HUES48 (cell line): ENCODE measurements around the gene RASSF8.
A peak's percentile ranks its signal among the peaks of the same experiment; 100 is the strongest.
"Not testable (repeated sequence)": the region's sequence is repeated elsewhere in the genome, so short reads cannot be mapped to it uniquely, and the experiment has no call there.

Experiments
- H3K27ac ChIP-seq: one replicate; pipeline ENCODE4 v1.7.0; 2013; ENCODE audit warnings: low read depth, low read length, inconsistent platforms
- H3K27me3 ChIP-seq: 2 replicates; pipeline ENCODE4 v1.6.1; 2013; ENCODE audit warnings: mild to moderate bottlenecking, low read length; ENCODE audit not compliant: control insufficient read depth, insufficient read depth
- H3K36me3 ChIP-seq: 2 replicates; pipeline ENCODE4 v1.6.1; 2013; ENCODE audit warnings: low read length; ENCODE audit not compliant: control insufficient read depth, insufficient read depth
- H3K4me1 ChIP-seq: 2 replicates; pipeline ENCODE4 v1.6.1; 2013; ENCODE audit warnings: mild to moderate bottlenecking, low read length; ENCODE audit not compliant: control insufficient read depth, insufficient read depth
- H3K4me3 ChIP-seq: 2 replicates; pipeline ENCODE4 v1.5.1; 2013; ENCODE audit warnings: mild to moderate bottlenecking, low read depth, low read length
- H3K9ac ChIP-seq: 2 replicates; pipeline ENCODE4 v1.6.1; 2013; ENCODE audit warnings: mild to moderate bottlenecking, low read depth, low read length, moderate library complexity
- H3K9me3 ChIP-seq: 2 replicates; pipeline ENCODE4 v1.6.1; 2013; ENCODE audit warnings: low read length; ENCODE audit not compliant: control insufficient read depth, insufficient read depth

RASSF8 gene

DNA sequence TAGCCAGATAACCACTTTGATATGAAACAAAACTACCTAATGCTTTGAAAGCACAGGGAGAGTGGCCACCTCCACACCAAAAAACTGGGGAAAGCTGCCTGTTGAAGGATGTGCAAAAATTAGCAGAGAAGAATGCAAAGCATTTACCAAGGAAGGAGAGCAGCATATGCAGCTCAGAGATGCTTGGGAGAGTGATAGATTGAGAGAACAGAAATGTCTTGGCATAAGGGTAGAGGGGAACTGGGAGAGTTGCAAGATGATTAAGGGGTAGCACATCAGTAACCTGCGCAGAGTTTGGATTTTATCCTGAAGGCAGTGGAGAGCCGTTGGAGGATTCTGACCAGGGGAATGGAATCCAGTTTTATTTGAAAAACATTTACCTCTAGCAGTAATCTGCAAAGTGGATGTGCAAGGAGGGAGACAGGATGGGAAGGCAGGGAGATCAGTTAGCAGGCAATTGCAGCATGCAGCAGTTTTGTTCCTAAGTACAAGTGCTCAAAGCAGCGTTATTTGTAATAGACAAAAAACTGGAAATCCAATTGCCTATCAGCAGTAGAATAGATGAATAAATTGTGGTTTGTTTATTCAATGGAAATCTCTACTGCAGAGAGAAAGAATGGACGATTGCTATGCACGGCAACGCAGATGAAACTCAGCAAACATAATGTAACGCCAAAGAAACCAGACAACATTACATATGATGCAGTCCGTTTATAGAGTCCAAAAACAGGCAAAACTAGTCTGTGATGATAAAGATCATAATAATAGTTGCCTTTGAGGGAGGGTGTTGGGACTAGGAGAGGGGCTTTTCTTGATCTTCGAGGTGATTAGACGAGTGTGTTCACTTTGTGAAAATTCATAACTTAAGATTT is 84.9 kb downstream of the RASSF8 start:
- Histone ChIP-seq H3K36me3 (no peaks in the 10 kb centered on the region), H3K4me3 (no peak overlapping the region), H3K27me3 (no peaks in the 10 kb centered on the region), H3K9me3 (no peaks in the 10 kb centered on the region), H3K4me1 (peaks cover 48% of the 10 kb centered on the region), H3K27ac (no peak overlapping the region), H3K9ac (no peak overlapping the region)

DNA sequence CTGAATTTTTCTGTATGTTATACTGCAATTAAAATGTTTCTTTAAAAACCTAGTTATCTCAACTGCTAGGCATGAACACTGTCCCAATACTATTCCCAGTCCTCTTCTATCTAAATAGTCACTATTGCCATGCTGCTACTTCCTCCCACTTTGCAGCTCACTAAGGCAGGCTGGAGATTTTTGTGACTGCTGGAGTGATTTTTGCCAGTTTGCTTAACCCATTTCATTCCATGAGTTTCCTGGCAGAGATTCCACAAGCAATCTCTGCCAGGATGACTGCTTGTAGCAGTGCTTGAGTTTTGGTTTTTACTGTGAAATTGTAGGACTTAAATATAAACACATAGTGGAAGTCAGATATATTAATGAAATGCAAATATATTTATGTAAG is 85.5 kb downstream of the RASSF8 start:
- Histone ChIP-seq H3K27ac (no peak overlapping the region), H3K36me3 (no peaks in the 10 kb centered on the region), H3K4me3 (no peak overlapping the region), H3K9me3 (no peaks in the 10 kb centered on the region), H3K4me1 (peaks cover 45% of the 10 kb centered on the region), H3K27me3 (no peaks in the 10 kb centered on the region), H3K9ac (no peak overlapping the region)

DNA sequence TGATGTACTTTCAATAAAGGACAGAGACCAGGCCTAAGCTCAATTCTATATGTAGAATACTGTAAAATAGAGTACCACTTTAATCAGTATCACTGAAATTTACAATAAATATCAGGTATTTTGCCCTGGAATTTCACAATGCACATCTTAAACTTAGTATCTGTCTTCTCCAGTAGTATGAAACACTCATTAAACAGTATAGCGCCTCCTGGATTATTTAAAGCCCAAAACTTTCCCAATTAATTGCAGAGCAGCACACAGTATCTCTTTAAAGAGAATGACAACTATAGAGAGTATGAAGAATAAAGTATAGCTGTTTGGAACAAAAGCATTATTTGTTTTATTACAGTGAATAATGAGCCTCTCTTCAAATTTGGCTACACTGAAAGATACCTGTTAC is 86.1 kb downstream of the RASSF8 start:
- Histone ChIP-seq H3K27me3 (no peaks in the 10 kb centered on the region), H3K9ac (no peak overlapping the region), H3K9me3 (no peaks in the 10 kb centered on the region), H3K27ac (no peak overlapping the region), H3K4me3 (no peak overlapping the region), H3K4me1 (peaks cover 39% of the 10 kb centered on the region), H3K36me3 (no peaks in the 10 kb centered on the region)

DNA sequence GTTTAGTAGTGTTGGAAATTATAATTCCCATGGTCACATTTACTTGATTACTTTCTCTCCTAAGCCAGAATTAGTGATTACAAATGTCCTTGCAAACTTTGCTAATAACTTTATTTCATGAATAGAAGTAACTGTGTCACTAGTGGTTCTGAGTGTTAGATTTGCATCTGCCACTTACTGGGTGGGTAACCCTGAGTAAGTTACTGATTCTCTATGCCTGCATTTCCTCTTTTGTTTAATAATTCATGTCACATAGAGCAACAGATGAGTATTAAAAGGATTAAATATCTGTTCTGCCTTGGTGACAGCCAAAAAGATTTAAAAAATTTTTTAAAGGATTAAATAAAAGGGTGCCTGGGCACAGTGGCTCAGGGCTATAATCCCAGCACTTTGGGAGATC is 87.7 kb downstream of the RASSF8 start:
- H3K4me1 ChIP-seq: peaks cover 39% of the 10 kb centered on the region
- no peak overlapping the region for H3K9ac ChIP-seq
- no peaks in the 10 kb centered on the region for H3K9me3 ChIP-seq
- no peaks in the 10 kb centered on the region for H3K27me3 ChIP-seq
- no peak overlapping the region for H3K4me3 ChIP-seq
- H3K27ac ChIP-seq: no peak overlapping the region
- no peaks in the 10 kb centered on the region for H3K36me3 ChIP-seq

DNA sequence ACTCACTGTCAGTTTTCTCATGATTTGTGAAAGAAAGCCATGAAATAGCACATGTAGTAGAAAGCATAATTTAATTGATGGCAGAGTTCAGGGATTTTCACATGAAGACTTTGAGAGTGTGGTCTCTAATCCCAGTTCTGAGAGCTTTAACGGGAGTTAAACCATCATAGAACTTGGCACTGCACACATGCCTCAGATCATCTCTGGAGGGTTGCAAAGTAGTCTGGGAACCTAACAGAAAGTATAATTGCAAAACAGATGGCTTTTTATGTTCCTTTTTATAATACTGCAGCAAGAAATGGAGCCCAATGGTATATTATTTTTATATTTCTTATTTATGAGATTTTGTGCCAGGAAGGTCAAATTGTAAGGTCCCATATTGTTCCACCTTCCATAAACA is 88.4 kb downstream of the RASSF8 start:
- no peaks in the 10 kb centered on the region for H3K9me3 ChIP-seq
- H3K9ac ChIP-seq: no peak overlapping the region
- no peaks in the 10 kb centered on the region for H3K36me3 ChIP-seq
- peaks cover 39% of the 10 kb centered on the region for H3K4me1 ChIP-seq
- no peak overlapping the region for H3K4me3 ChIP-seq
- H3K27me3 ChIP-seq: no peaks in the 10 kb centered on the region
- H3K27ac ChIP-seq: no peak overlapping the region

DNA sequence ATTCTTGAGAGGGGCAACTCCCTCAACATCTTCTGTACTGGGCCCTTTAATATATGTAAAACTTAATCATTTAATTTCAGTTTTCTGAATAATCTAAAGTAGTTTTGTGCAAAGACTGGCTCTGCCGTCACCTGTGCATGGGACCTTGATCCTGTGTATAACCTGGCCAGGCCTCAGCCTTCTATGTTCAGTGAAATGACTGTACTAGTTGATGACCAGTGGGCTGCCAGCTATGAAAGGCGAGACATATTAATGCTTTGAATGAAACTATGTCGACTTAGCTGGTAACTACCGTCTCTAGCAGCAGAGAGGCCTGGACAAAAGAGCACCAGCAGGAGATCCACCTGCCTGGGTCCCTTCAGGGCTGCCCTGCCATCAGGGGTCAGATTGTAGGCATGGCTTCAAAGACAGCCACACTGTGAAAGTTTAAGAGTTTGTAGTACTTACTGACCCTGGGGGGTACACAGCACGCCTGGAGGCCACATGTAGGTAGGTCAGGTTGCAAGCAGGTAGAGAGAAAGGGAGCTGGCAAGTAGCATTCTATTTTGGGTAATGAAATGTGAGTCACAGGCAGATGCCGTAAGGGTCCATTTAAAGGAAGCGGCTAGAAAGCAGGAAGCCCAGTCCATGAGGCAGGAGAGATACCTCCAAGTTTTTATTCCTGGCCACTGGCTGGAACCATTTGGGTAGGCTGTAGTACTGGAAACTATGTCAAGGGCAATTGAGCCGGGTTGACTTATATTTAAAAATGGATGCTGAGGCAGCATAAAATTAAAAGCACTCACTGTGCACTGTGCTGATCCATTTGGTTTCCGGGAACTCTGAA is 89.1 kb downstream of the RASSF8 start:
- Histone ChIP-seq H3K4me1 (peaks cover 34% of the 10 kb centered on the region), H3K9me3 (no peaks in the 10 kb centered on the region), H3K27me3 (no peaks in the 10 kb centered on the region), H3K9ac (no peak overlapping the region), H3K36me3 (no peaks in the 10 kb centered on the region), H3K4me3 (no peak overlapping the region), H3K27ac (peak overlapping the region; percentile 31)

DNA sequence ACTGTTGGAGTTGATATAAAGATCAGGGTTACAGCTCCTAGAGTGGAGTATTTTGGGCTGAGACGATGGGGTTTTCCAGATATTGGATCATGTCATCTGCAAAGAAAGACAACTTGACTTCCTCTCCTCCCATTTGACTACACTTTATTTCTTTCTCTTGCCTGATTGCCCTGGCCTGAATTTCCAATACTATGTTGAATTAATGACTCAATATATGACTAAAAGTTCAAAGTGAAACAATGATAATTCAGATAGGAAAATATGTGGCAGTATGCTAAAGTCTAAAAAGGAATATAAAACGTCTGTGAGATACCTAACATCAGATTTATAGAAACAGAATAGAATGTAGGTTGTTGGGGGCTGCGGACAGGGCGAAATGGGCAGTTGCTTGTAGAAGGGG is 94.2 kb downstream of the RASSF8 start:
- peaks cover 20% of the 10 kb centered on the region for H3K4me1 ChIP-seq
- H3K9ac ChIP-seq: no peak overlapping the region
- no peaks in the 10 kb centered on the region for H3K9me3 ChIP-seq

DNA sequence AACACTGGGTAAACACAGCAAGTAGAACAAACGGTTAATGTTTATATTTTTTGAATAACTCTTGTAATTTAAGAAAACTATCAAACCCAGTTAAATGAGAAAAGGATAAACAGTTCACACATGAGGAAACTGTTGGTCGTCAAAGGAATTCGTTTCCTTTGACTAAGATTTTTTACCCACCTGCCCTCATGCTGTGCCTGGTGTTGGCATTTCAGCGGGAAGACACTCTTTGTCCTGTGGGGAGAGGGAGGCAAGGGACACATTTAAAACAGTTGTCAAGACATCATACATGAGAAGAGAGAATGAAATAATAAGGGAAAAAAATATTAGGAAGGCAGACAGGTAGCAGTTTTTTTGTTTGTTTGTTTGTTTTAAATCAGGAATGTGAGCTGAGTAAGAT is 95.9 kb downstream of the RASSF8 start:
- no peak overlapping the region for H3K9ac ChIP-seq
- no peaks in the 10 kb centered on the region for H3K9me3 ChIP-seq
- H3K27ac ChIP-seq: no peak overlapping the region
- H3K36me3 ChIP-seq: no peaks in the 10 kb centered on the region
- no peaks in the 10 kb centered on the region for H3K27me3 ChIP-seq
- H3K4me3 ChIP-seq: no peak overlapping the region
- H3K4me1 ChIP-seq: peaks cover 10% of the 10 kb centered on the region

More for the DNA sequence above, 94.2 kb downstream of the RASSF8 start:
- Histone ChIP-seq H3K27ac (no peak overlapping the region), H3K27me3 (no peaks in the 10 kb centered on the region), H3K4me3 (no peak overlapping the region), H3K36me3 (no peaks in the 10 kb centered on the region)

DNA sequence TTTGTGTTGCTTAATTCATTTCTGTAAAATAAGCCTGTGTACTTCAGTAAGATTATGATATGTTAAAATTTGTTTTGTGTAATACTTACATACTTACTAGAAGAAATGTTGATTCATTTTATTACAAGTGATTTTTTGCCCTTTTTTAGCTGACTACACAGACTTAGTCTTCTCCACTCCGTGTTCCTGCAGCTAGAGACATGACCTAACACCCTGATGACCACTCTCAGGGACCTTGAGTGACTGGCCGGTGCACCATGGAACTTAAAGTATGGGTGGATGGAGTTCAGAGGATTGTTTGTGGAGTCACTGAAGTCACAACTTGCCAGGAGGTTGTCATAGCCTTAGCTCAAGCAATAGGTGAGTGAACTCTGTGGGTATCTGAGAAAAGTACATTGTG is 96.6 kb downstream of the RASSF8 start:
- no peaks in the 10 kb centered on the region for H3K9me3 ChIP-seq
- H3K36me3 ChIP-seq: no peaks in the 10 kb centered on the region
- no peak overlapping the region for H3K9ac ChIP-seq
- peaks cover 10% of the 10 kb centered on the region for H3K4me1 ChIP-seq
- no peak overlapping the region for H3K27ac ChIP-seq
- no peak overlapping the region for H3K4me3 ChIP-seq
- H3K27me3 ChIP-seq: no peaks in the 10 kb centered on the region

DNA sequence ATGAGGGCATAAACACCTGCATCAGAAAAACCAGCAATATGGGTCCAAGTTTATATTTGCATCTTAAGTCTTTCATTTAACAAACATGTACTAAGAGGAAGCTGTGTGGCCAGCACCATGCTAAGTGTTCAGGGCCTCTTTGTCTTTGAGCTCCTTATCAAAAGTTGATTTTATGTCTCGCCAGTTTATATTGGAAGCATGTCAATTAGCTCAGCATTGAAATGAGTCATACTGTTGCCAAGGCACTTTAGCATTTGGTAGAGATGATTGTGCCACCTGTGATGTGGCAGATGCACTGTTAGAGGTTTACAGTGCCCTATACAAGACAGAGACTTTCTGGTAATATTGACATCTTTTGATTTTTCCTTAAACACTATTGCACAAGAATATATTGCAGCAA is 97.9 kb downstream of the RASSF8 start:
- Histone ChIP-seq H3K4me1 (peaks cover 10% of the 10 kb centered on the region), H3K9ac (no peak overlapping the region), H3K9me3 (no peaks in the 10 kb centered on the region), H3K27me3 (no peaks in the 10 kb centered on the region), H3K36me3 (no peaks in the 10 kb centered on the region), H3K27ac (no peak overlapping the region), H3K4me3 (no peak overlapping the region)

DNA sequence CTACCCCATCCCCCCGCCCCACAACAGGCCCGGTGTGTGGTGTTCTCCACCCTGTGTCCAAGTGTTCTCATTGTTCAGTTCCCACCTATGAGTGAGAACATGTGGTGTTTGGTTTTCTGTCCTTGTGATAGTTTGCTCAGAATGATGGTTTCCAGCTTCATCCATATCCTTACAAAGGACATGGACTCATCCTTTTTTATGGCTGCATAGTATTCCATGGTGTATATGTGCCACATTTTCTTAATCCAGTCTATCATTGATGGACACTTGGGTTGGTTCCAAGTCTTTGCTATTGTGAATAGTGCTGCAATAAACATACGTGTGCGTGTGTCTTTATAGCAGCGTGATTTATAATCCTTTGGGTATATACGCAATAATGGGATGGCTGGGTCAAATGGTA is 98.8 kb downstream of the RASSF8 start:
- not testable (repeated sequence) for H3K36me3 ChIP-seq

More for the DNA sequence above, 98.8 kb downstream of the RASSF8 start:
- H3K9ac ChIP-seq, H3K27ac ChIP-seq, H3K27me3 ChIP-seq, H3K4me3 ChIP-seq, H3K9me3 ChIP-seq: not testable (repeated sequence)
- peaks cover 10% of the 10 kb centered on the region for H3K4me1 ChIP-seq
